K562 (cell line): ENCODE data around the gene RPF1. TPM values are rescaled to one million over a fixed set of nuclear protein-coding genes. Genes with fewer than 3 reads are reported as not detected.
A peak's percentile ranks its signal among the peaks of the same experiment; 100 is the strongest.

Experiments used
- ATAC-seq: fragments of 200-7000 bp; cut with Tn5 transposase; 3 replicates; pipeline ENCODE4 v1.9.1; 2020; ENCODE audit warnings: moderate library complexity
- Bru-seq: library from RNA; stranded (reverse); fragments of 400-500 nt; gene quantifications from one replicate; lab custom pipeline; 2021; lab: Mats Ljungman, UMichigan
- BruChase-seq, 2 experiments: library from RNA; stranded (reverse); fragments of 400-500 nt; gene quantifications; one replicate each; lab custom pipeline; 2021; lab: Mats Ljungman, UMichigan
- BruUV-seq: library from RNA; stranded (reverse); fragments of 400-500 nt; replicated peaks from 2 replicates; lab custom pipeline; 2021; lab: Mats Ljungman, UMichigan
- CTCF ChIA-PET: fragments of 300-600 bp; formaldehyde crosslinking; extraction: SDS; loops from one replicate; lab custom pipeline; 2021; ENCODE audit warnings: low intra/inter-chr PET ratio; lab: Yijun Ruan, JAX
- POLR2A ChIA-PET: fragments of 300-600, 350-650 bp; sonication (Branson Sonifier 250); formaldehyde crosslinking; extraction: SDS; loops from one replicate; lab custom pipeline; 2021; ENCODE audit warnings: antibody characterized with exemption, inconsistent platforms; lab: Yijun Ruan, JAX
- DNase-seq, 4 experiments: peaks; one replicate each; pipeline versions ENCODE4 v3.0.0 to v3.0.0-alpha.2; 2011 to 2018; ENCODE audit warnings: low spot score in 3 of 4, mixed read lengths in 3 of 4; ENCODE audit errors: extremely low read depth in 1 of 4
- FAIRE-seq: peaks from 2 replicates; lab custom pipeline; 2011; peaks lifted over from hg19 to GRCh38; lab: Jason Lieb, UNC
- H2AFZ ChIP-seq: 2 replicates; pipeline ENCODE4 v1.6.0; 2011; ENCODE audit warnings: low read depth, low read length, control low read depth, inconsistent platforms
- H3K27ac ChIP-seq: fragments of 200-600 bp; 3 replicates; pipeline ENCODE4 v1.8.0; 2011; ENCODE audit warnings: low read depth, mild to moderate bottlenecking, control low read depth, inconsistent platforms, low read length, moderate library complexity, mixed read lengths; ENCODE audit errors: extremely low read depth
- H3K27me3 ChIP-seq, 2 experiments: fragments of 300-600 bp in 1 of 2; 2 replicates in 1 of 2; 3 replicates in 1 of 2; pipeline versions ENCODE4 v1.6.0 to v1.8.0; 2011; ENCODE audit warnings: inconsistent platforms in 2 of 2, low read length in 2 of 2, mild to moderate bottlenecking in 1 of 2, mixed read lengths in 1 of 2, moderate library complexity in 1 of 2; ENCODE audit not compliant: control insufficient read depth in 2 of 2, insufficient read depth in 2 of 2
- H3K36me3 ChIP-seq: fragments of 300-600 bp; 3 replicates; pipeline ENCODE4 v1.8.0; 2011; ENCODE audit warnings: mild to moderate bottlenecking, low read length, inconsistent platforms; ENCODE audit not compliant: control insufficient read depth, insufficient read depth
- H3K4me1 ChIP-seq, 2 experiments: fragments of 200-600 bp in 1 of 2; replicated peaks in 1 of 2; 2 replicates in 1 of 2; 3 replicates in 1 of 2; pipeline versions ENCODE4 v1.5.1 to v1.8.0; 2011; ENCODE audit warnings: inconsistent platforms in 2 of 2, low read length in 2 of 2, mild to moderate bottlenecking in 1 of 2, mixed read lengths in 1 of 2, moderate library complexity in 1 of 2; ENCODE audit not compliant: control insufficient read depth in 2 of 2, insufficient read depth in 2 of 2
- H3K4me2 ChIP-seq: 2 replicates; pipeline ENCODE4 v1.6.1; 2011; ENCODE audit warnings: low read length, control low read depth, inconsistent platforms, mixed read lengths; ENCODE audit not compliant: insufficient read depth
- H3K4me3 ChIP-seq: fragments of 200-600 bp; sonication (generic), shearing (Covaris generic); 2 replicates; pipeline ENCODE4 v1.5.1; 2016; ENCODE audit warnings: control low read depth, inconsistent platforms
- H3K79me2 ChIP-seq: fragments of 200-600 bp; 3 replicates; pipeline ENCODE4 v1.8.0; 2011; ENCODE audit warnings: low read length, inconsistent platforms; ENCODE audit not compliant: control insufficient read depth, insufficient read depth
- H3K9ac ChIP-seq, 2 experiments: 2 replicates each; pipeline versions ENCODE4 v1.6.0 to v1.6.1; 2011; ENCODE audit warnings: low read depth in 2 of 2, low read length in 2 of 2, control low read depth in 1 of 2, inconsistent platforms in 1 of 2, mild to moderate bottlenecking in 1 of 2, mixed read lengths in 1 of 2; ENCODE audit not compliant: insufficient read depth in 1 of 2
- H3K9me1 ChIP-seq: one replicate; pipeline ENCODE4 v1.6.0; 2011; ENCODE audit warnings: inconsistent platforms, mild to moderate bottlenecking, low read length, moderate library complexity; ENCODE audit not compliant: control insufficient read depth, insufficient read depth
- H3K9me3 ChIP-seq: replicated peaks from 2 replicates; pipeline ENCODE4 v1.5.1; 2011; ENCODE audit warnings: low read depth, low read length, inconsistent platforms; ENCODE audit not compliant: control insufficient read depth, insufficient read depth
- H4K20me1 ChIP-seq: replicated peaks from 2 replicates; pipeline ENCODE4 v1.6.1; 2011; ENCODE audit warnings: low read length, inconsistent platforms, mixed read lengths; ENCODE audit not compliant: control insufficient read depth, insufficient read depth
- DNMT1 ChIP-seq: fragments of 450-650 bp; IDR thresholded peaks from 2 replicates; pipeline ENCODE4 v1.6.1; 2016; ENCODE audit warnings: antibody characterized with exemption, mild to moderate bottlenecking
- EHMT2 ChIP-seq: fragments of 450-650 bp; IDR thresholded peaks from 2 replicates; pipeline ENCODE4 v1.6.1; 2018; ENCODE audit warnings: antibody characterized with exemption
- NUFIP1 ChIP-seq: fragments of 450-650 bp; IDR thresholded peaks from 2 replicates; pipeline ENCODE4 v1.6.1; 2018; ENCODE audit not compliant: partially characterized antibody
- PTTG1 ChIP-seq: fragments of 450-650 bp; IDR thresholded peaks from 2 replicates; pipeline ENCODE4 v1.6.1; 2016; ENCODE audit warnings: low read depth, mild to moderate bottlenecking, missing genetic modification characterization, missing compliant biosample characterization
- TFAM ChIP-seq: fragments of 250-450 bp; sonication (Bioruptor Pico); conservative IDR thresholded peaks from 2 replicates; pipeline ENCODE4 v1.5.0; 2021; ENCODE audit warnings: mild to moderate bottlenecking, moderate library complexity
- ZNF639 ChIP-seq, 2 experiments: fragments of 200-800 bp in 1 of 2; sonication (Bioruptor generic) in 1 of 2; sonication (generic) in 1 of 2; formaldehyde crosslinking in 1 of 2; IDR thresholded peaks in 1 of 2; conservative IDR thresholded peaks in 1 of 2; 2 replicates each; pipeline versions ENCODE4 v1.5.0 to v1.6.1; 2016 to 2020; ENCODE audit warnings: missing compliant biosample characterization in 1 of 2, missing genetic modification characterization in 1 of 2, missing genetic modification reagents in 1 of 2
- ZNF785 ChIP-seq: fragments of 250-450 bp; sonication (Bioruptor Pico); IDR thresholded peaks from 2 replicates; pipeline ENCODE4 v1.4.0; 2020; ENCODE audit warnings: mild to moderate bottlenecking
- WGBS: fragments of 100-300 bp; shearing (Covaris generic); methylation state at CpG from one replicate; pipeline ENCODE4 v1.1.6; 2016; ENCODE audit warnings: low coverage, mixed read lengths; ENCODE audit not compliant: insufficient coverage; ENCODE audit errors: missing lambda C conversion rate; 5-methylcytosine and 5-hydroxymethylcytosine counted together
- in situ Hi-C: fragments of 300-500 bp; cut with MboI; formaldehyde crosslinking; loops from 4 replicates; pipeline ENCODE4 v1.15.0; 2018; ENCODE audit warnings: inconsistent platforms, mixed read lengths
- intact Hi-C: fragments of 100-400 bp; cut with micrococcal nuclease; formaldehyde crosslinking; loops from 2 replicates; pipeline ENCODE4 v1.14.2; 2022
- long read RNA-seq, 3 experiments: library from polyadenylated mRNA in 2 of 3; library from RNA in 1 of 3; unstranded in 2 of 3; stranded (forward) in 1 of 3; transcript quantifications; one replicate each; pipeline ENCODE4 v2.0.0, GENCODE V29; 2019 to 2022
- polyA minus RNA-seq, 3 experiments: library from RNA; depleted of rRNA, polyadenylated mRNA; stranded (reverse); fragments of >200 nt; gene quantifications; 2 replicates each; pipeline ENCODE4 v1.2.3, GENCODE V29; 2011
- polyA plus RNA-seq, 8 experiments: library from polyadenylated mRNA; depleted of rRNA in 4 of 8; stranded (reverse) in 5 of 8; unstranded in 3 of 8; fragments of >200 nt; fragmentation: Nextera tagmentation in 2 of 8; fragmentation: Illumina TruSeq in 1 of 8; extraction: Ambion mirVana in 2 of 8; extraction: Trizol in 1 of 8; gene quantifications; 2 replicates each; pipeline versions ENCODE4 v1.2.1 to v1.2.3, GENCODE V29; 2011 to 2014; ENCODE audit warnings: inconsistent platforms in 1 of 8, missing spikeins in 1 of 8
- total RNA-seq, 7 experiments: library from RNA; depleted of rRNA in 6 of 7; stranded (reverse); fragments of >200 nt in 6 of 7; fragmentation: Illumina TruSeq in 2 of 7; extraction: Trizol in 2 of 7; gene quantifications; 2 replicates each; pipeline versions ENCODE4 v1.2.1 to v1.2.3, GENCODE V29; 2011 to 2021; ENCODE audit warnings: low replicate concordance in 1 of 7
- TF ChIP-seq, protein P1 (sequence below): fragments of 450-650 bp; IDR thresholded peaks from 2 replicates; pipeline ENCODE4 v1.6.1; 2018; ENCODE audit not compliant: partially characterized antibody

The RPF1 gene
- total RNA-seq (2011; cell fraction: chromatin; rRNA removed; ENCODE audit: low replicate concordance): 12.0 and 17.8 TPM in 2 replicates
- total RNA-seq (2011; cell fraction: nucleolus; rRNA removed): 9.7 and 10.0 TPM in 2 replicates
- 12.6 and 12.7 TPM in 2 replicates for total RNA-seq (2011; cell fraction: nucleoplasm; rRNA removed)
- total RNA-seq (2014; rRNA removed): 101 and 113 TPM in 2 replicates
- total RNA-seq (2014; rRNA removed; fragmentation: Illumina TruSeq; extraction: Trizol): 90.2 and 101 TPM in 2 replicates
- total RNA-seq (2015; rRNA removed; fragmentation: Illumina TruSeq; extraction: Trizol): 91.9 and 99.8 TPM in 2 replicates
- total RNA-seq (2021): 52.4 and 54.8 TPM in 2 replicates
- 64.8 and 88.8 TPM in 2 replicates for polyA plus RNA-seq (2011; rRNA removed)
- polyA plus RNA-seq (2011; cell fraction: cytosol; rRNA removed): 16.7 and 30.1 TPM in 2 replicates
- polyA plus RNA-seq (2011; cell fraction: nucleus; rRNA removed): 10.0 and 18.1 TPM in 2 replicates
- 57.5 and 64.2 TPM in 2 replicates for polyA plus RNA-seq (2012)
- polyA plus RNA-seq (2014; fragmentation: Illumina TruSeq; extraction: Trizol): 123 and 156 TPM in 2 replicates
- polyA plus RNA-seq (2014; fragmentation: Nextera tagmentation; extraction: Ambion mirVana): 10 to 100 TPM; 68.0 to 84.7 TPM
- 126 TPM in 2 replicates for polyA plus RNA-seq (2014; rRNA removed)
- 27.9 and 28.8 TPM in 2 replicates for polyA minus RNA-seq (2011; rRNA and poly(A)+ RNA removed)
- polyA minus RNA-seq (2011; cell fraction: cytosol; rRNA and poly(A)+ RNA removed): 7.4 and 14.7 TPM in 2 replicates
- 7.5 and 17.2 TPM in 2 replicates for polyA minus RNA-seq (2011; cell fraction: nucleus; rRNA and poly(A)+ RNA removed)
- percentile 91 among the genes with signal in this experiment for Bru-seq, nascent RNA
- BruChase-seq, experiment 1, labeled RNA remaining after a 2-hour chase: percentile 88 among the genes with signal in this experiment
- percentile 85 among the genes with signal in this experiment for BruChase-seq, experiment 2, labeled RNA remaining after a 6-hour chase
- long read RNA-seq, experiment 1, transcript RPF1-201 (9 exons, 1,385 nt): major isoform, 91 of 117 reads
- long read RNA-seq, experiment 1, partial matches to known transcripts: 21 of 117 reads
- long read RNA-seq, experiment 1, other reads (novel, unspliced or antisense): 4 of 117 reads
- long read RNA-seq, experiment 2, transcript RPF1-201 (9 exons, 1,385 nt): major isoform, 69 of 82 reads
- long read RNA-seq, experiment 2, partial matches to known transcripts: 8 of 82 reads
- long read RNA-seq, experiment 2, other reads (novel, unspliced or antisense): 5 of 82 reads
- long read RNA-seq, experiment 3, transcript RPF1-201 (9 exons, 1,385 nt): major isoform, 29 of 33 reads
- long read RNA-seq, experiment 3, partial matches to known transcripts: 2 of 33 reads
- long read RNA-seq, experiment 3, other reads (novel, unspliced or antisense): 2 of 33 reads

DNA sequence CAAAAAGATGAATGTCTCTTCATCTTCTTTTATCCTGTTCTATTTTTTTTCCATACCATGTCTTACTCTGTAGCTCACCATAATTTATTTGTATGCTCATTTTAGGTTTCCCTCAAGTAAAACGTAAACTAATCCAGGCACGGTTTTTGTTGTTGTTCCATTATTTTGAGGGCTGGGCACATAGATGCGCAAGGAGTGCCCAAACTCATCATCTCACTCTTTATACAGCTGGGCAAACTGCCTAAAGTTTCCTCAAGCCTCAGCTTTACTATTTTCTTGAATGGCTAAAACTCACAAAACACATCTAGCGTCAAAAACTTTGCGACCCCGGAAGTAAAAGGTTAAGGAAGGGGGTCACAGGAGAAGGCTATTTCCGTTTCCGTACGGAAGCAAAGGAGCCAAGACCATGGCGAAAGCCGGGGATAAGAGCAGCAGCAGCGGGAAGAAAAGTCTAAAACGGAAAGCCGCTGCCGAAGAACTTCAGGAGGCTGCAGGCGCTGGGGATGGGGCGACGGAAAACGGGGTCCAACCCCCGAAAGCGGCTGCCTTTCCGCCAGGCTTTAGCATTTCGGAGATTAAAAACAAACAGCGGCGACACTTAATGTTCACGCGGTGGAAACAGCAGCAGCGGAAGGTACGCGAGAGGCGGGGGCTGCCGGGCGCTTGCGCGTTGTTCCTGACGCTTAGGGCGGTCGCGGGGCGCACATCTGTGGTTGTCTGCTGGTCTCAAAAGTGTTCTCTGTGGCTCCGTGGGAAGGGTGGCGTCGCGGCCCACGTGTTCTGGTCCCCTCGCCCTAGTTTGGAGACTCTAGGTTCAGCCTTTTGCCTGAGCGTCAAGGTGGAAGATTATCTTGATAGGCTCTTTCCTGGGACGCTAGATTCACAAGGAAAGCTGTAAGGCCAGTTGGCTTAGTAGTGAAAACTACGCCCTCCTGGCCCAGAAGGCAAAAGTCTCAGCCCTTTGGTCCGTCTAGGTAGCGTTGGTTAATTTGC lies at the start of gene RPF1:
Gene RPF1, plus strand, starts transcription at position 391 of the 993 bp plus-strand sequence. Its CDS starts 16 bp downstream, at position 407.
- FAIRE-seq: peak; percentile 94
- H3K9me3 ChIP-seq: peaks cover 9% of the 10 kb centered on the region
- TF ChIP-seq ZNF639 (CRISPR knock-in tag; conservative IDR thresholded peaks at IDR 0.05 in 1 of 2, IDR thresholded peaks at IDR 0.05 in 1 of 2): peak in 1 of 2 experiments; percentile 68; a peak in 2 of 4 replicates
- TF ChIP-seq EHMT2: peak; percentile 99
- no peak for TF ChIP-seq NUFIP1
- peak; percentile 74 for TF ChIP-seq PTTG1 (tag)
- no peak for TF ChIP-seq ZNF785 (CRISPR knock-in tag)
- no peak for TF ChIP-seq DNMT1
- TF ChIP-seq TFAM: no peak
- TF ChIP-seq, protein P1, sequence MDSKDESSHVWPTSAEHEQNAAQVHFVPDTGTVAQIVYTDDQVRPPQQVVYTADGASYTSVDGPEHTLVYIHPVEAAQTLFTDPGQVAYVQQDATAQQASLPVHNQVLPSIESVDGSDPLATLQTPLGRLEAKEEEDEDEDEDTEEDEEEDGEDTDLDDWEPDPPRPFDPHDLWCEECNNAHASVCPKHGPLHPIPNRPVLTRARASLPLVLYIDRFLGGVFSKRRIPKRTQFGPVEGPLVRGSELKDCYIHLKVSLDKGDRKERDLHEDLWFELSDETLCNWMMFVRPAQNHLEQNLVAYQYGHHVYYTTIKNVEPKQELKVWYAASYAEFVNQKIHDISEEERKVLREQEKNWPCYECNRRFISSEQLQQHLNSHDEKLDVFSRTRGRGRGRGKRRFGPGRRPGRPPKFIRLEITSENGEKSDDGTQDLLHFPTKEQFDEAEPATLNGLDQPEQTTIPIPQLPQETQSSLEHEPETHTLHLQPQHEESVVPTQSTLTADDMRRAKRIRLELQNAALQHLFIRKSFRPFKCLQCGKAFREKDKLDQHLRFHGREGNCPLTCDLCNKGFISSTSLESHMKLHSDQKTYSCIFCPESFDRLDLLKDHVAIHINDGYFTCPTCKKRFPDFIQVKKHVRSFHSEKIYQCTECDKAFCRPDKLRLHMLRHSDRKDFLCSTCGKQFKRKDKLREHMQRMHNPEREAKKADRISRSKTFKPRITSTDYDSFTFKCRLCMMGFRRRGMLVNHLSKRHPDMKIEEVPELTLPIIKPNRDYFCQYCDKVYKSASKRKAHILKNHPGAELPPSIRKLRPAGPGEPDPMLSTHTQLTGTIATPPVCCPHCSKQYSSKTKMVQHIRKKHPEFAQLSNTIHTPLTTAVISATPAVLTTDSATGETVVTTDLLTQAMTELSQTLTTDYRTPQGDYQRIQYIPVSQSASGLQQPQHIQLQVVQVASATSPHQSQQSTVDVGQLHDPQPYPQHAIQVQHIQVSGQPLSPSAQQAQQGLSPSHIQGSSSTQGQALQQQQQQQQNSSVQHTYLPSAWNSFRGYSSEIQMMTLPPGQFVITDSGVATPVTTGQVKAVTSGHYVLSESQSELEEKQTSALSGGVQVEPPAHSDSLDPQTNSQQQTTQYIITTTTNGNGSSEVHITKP: peak; percentile 61

More for the DNA sequence above, at the start of gene RPF1:
- H3K36me3 ChIP-seq: peaks cover 25% of the 10 kb centered on the region
- peaks cover 0 to 5% of the 10 kb centered on the region in 2 experiments; a peak in 2 of 5 replicates for H3K4me1 ChIP-seq
- 6% methylated on average over 51 of the region's 51 CpGs for WGBS
- in situ Hi-C loops: no loop called here
- ChIA-PET POLR2A (interaction anchor here (0.6 to 2.9 kb wide), 5 partner anchors 11 to 59 kb away, joined by 3 to 34 read pairs (median 9); partner anchors contain the start of genes GNG5 and SPATA1), CTCF (no interaction called here)
- peak; percentile 97 for ATAC-seq
- BruUV-seq: TSS peak; percentile 55
- peak; percentile 63 to 89 (median 74) for DNase-seq
- H2AFZ ChIP-seq: peak within 1 kb of the TSS; percentile 100
- peaks cover 51% of the 10 kb centered on the region for H3K79me2 ChIP-seq
- peaks cover 9% of the 10 kb centered on the region; the same call in 1 of the 2 replicates for H4K20me1 ChIP-seq
- H3K9ac ChIP-seq: peak within 1 kb of the TSS; percentile 92 to 95
- intact Hi-C loops: loop anchor here (1.0 kb wide), 1 partner anchor 27 kb away; the partner anchor contains the start of genes GNG5 and SPATA1
- peak within 1 kb of the TSS; percentile 88 for H3K27ac ChIP-seq
- H3K27me3 ChIP-seq: no peaks in the 10 kb centered on the region; a peak in 2 of 5 replicates
- H3K4me2 ChIP-seq: peak within 1 kb of the TSS; percentile 95
- no peaks in the 10 kb centered on the region for H3K9me1 ChIP-seq
- H3K4me3 ChIP-seq: peak within 1 kb of the TSS; percentile 89
